Activated CD4-positive, alpha-beta T cell treated with anti-CD3 and anti-CD28 coated beads, Interleukin-2, amount 50 U/mL, for 16 hours (primary cell): ENCODE data around the gene NAV2.
"Not testable (repeated sequence)": the region's sequence is repeated elsewhere in the genome, so short reads cannot be mapped to it uniquely, and the experiment has no call there.

Experiments
- DNase-seq: peaks from one replicate; pipeline ENCODE4 v3.0.0-alpha.2; 2020

Gene NAV2

GRCh38 chr11:20067665-20068064 lies 355.0 kb downstream of the NAV2 start:
- no peak for DNase-seq

GRCh38 chr11:20068691-20069090 lies 356.1 kb downstream of the NAV2 start:
- DNase-seq = no peak

GRCh38 chr11:20070459-20070858 lies 357.8 kb downstream of the NAV2 start:
- no peak for DNase-seq

- no peak for DNase-seq
Measured at GRCh38 chr11:20075627-20076026, 363.0 kb downstream of the NAV2 start.

GRCh38 chr11:20078846-20079245 lies 366.2 kb downstream of the NAV2 start:
- no peak for DNase-seq

GRCh38 chr11:20080032-20080685 lies 367.5 kb downstream of the NAV2 start:
- DNase-seq = no peak

DNA sequence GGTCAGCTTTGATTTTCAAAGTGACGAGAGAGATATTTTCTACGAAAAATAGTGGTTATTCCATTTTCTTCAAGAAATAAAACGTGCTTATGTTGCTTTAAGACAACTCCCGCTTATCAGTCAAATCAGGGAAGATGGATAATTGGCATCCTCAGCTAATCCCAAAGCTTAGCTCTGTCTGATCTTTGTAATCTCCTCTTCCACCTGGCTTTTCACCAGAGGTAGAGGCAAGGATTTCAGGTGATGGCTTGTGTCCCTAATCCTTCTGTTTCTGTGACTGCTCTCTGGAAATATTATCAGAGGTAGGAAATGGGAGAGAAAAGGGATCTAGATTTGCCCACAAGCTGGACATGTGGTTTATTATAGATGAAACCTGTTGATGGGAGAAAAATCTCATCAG lies 368.7 kb downstream of the NAV2 start:
- no peak for DNase-seq

GRCh38 chr11:20083877-20084276 lies 371.2 kb downstream of the NAV2 start:
- DNase-seq = not testable (repeated sequence)

- DNase-seq = no peak
Measured at GRCh38 chr11:20084921-20085814, 372.5 kb downstream of the NAV2 start.

- no peak for DNase-seq
Measured at GRCh38 chr11:20085918-20086317, 373.3 kb downstream of the NAV2 start.

GRCh38 chr11:20087118-20087521 lies 374.5 kb downstream of the NAV2 start:
- no peak for DNase-seq

GRCh38 chr11:20088397-20089225 lies 376.0 kb downstream of the NAV2 start:
- no peak for DNase-seq

DNA sequence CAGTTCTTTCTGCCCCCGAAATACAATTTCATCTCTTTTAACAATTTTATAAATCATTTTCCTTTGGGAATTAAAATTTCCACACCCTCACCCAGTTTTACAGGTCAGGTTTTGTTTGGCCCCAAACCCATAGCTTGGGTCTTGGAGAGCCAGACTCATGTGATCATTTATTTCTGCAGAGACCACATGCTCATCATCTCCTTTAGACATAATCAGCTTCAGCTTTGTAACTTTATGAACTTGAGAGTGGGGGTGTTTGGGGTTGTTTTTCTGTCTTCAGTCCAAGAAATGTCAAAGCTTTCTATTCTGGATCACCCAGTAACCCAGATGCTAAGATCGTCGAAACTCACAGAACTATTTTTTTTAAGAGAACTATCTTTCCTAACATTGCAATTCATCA lies 376.7 kb downstream of the NAV2 start:
- DNase-seq = no peak

DNA sequence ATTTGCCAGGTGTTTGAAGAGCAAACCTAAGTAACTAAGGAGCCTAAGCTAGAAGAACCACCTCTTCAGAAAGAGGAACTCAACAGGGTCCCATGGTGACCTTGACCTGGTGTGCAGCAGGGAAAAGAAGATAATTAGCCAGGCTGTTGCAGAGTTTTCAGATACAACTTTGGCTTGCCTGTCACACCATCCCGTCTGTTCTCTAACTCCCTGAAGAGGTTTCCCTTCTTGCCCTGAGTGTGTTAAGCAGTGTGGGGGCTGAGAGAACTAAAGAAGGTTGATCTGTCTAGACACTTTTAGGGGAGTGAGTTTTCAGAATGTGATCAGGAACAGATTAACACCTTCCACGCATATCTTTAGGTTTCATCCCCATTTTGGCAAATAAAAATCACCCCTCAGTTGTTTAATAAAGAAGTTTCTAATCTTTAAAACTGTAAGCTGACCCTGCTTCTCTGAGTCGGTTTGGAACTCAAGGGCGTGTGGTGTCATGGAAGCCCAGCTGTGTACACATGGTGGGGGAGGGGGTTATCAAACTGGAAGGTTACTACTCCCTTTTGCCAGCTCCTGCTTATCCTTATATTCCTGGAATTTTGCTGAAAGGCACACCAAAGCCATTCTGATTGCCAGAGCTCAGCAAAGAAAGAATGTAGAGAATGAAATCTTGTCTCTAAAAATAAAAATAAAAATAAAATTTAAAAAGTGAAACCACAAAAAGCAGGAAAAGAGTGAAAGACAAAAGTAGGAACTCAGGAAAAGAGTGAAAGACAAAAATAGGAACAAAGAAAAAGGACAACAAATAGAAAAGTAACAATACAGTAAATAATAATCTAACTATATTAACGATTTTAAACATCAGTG lies 377.4 kb downstream of the NAV2 start:
- DNase-seq = no peak

- no peak for DNase-seq
Measured at GRCh38 chr11:20090654-20091374, 378.2 kb downstream of the NAV2 start.

DNA sequence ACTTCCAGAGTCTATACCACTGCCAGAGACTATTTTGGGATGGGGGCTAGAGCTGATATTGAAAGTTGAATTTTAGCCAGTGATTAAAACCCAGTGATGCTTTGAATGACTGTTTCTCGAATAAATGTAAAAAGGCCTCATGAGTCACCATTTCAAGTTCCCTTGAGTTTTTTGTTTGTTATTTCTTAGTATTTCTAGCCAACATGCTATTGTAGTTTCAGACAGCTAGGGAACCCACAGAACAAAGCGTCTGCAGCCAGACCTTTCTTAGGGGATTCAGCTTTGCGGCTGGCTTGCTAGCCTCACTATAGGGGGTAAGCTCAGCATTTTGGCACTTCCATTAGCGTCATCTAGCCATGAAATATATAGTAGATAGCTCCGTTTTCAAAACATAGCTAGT lies 381.1 kb downstream of the NAV2 start:
- DNase-seq = no peak

DNA sequence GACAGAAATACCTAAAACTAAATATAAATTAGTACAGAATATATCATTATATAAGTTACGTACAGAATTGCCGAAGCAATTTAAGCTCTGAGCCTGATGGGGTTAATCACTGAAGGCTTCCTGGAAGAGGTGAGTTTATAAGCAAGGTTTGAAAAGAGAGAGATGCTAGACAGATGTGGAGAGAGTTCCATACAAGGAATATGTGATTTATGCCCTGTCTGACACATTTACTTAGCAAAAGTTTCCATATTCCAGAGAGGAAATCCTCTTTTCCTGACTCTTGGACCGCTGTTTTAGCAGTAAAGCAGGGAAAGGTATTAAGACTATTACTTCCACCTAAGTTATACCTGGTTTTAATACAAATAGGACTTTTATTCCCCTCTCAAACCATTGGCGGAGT lies 382.6 kb downstream of the NAV2 start:
- DNase-seq = no peak

DNA sequence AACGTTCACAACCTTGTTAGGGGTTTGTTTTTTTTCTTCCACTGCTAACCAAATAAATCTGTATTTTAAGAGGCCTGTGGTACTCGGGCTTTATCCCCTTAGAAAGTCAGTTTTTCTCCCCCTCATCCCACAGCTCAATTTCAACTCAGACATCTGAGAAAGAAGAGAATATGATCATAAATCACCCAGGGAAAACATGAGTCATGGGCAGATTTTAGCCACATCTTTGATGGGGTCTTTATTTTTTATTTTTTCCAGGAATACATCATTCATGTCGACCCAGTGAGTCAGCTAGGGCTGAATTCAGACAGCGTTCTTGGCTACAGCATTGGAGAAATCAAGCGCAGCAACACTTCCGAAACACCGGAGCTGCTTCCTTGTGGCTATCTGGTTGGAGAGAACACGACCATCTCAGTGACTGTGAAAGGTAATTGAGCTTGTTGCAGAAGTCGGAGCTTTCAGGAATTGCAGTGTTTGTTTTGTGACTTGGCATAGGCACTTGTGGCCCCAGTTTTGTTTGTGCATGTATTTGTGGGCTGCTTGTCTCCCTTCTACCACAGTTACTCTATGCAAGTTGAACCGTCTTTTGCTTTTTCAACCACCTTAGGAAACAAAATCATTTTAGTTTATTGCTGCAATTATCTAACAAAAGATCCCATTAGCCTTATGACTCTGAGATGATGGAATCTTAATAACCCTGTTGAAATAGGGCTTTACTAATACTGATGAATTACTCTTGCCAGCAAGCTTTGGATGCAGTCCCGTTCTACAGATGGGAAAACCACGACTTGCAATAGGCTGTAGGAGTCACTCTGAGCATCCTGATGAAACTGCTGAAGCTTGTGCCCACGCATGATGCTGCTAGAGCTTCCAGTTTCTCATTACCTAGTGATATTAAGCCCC lies 384.9 kb downstream of the NAV2 start:
- no peak for DNase-seq

DNA sequence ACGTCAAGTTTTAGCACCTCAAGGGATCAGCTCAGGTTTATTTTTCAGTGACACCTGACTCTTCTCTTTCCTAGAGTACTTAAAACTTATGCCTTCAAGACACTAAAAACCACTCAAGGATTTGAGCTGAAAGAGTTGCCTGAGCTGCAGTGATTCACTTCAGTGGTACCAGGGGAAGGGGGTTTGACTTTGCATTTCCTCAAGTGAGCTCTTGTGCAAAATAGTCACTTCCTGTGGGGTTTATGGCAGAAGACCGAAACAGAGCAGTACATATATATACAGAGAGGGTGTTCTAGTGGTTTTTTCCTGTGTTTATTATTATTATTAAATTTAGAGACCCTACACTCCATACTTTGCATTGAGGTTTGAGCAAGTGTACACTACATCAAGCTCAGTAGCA lies 386.9 kb downstream of the NAV2 start:
- DNase-seq = peak; percentile 19

GRCh38 chr11:20102397-20102796 lies 389.8 kb downstream of the NAV2 start:
- DNase-seq = no peak

DNA sequence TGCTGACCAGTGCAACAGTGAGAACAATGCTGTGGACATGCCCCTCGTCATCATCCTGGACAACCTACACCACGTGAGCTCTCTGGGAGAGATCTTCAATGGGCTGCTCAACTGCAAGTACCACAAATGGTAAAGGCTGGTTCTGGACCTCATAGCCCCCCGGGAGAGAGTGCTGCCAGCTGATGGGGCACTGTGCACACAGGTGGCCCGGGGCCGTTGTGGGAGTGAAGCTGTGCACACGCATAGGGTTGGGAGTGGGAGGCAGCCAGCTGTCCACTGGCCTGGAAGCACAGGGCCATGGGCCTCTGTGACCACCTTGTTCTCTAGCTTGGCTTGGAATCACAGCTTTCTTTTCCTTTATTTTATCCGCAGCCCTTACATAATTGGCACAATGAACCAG lies 390.6 kb downstream of the NAV2 start:
- no peak for DNase-seq
